NCI-H82 treated with DMSO at 0.1 percent for 48 hours (cell line): ENCODE data around the gene ZNF438.
"Not testable (repeated sequence)": the region's sequence is repeated elsewhere in the genome, so short reads cannot be mapped to it uniquely, and the experiment has no call there.

ENCODE experiments used
- DNase-seq: peaks from one replicate; lab custom pipeline; 2025; ENCODE audit not compliant: unreplicated experiment; lab: John Stamatoyannopoulos, UW

Gene ZNF438

GRCh38 chr10:30949218-30949617, 82.4 kb downstream of the ZNF438 start:
- DNase-seq = not testable (repeated sequence)

- DNase-seq = no peak
These were observed 87.7 kb downstream of the ZNF438 start for GRCh38 chr10:30944005-30944404.

GRCh38 chr10:30943451-30943850, 88.2 kb downstream of the ZNF438 start:
- no peak for DNase-seq

GRCh38 chr10:30940256-30940655, 91.4 kb downstream of the ZNF438 start:
- DNase-seq = no peak

GRCh38 chr10:30939643-30940251, 91.9 kb downstream of the ZNF438 start:
- no peak for DNase-seq

GRCh38 chr10:30935078-30935477, 96.6 kb downstream of the ZNF438 start:
- DNase-seq = no peak

GRCh38 chr10:30931094-30931493, 100.6 kb downstream of the ZNF438 start:
- no peak for DNase-seq

- DNase-seq = no peak
These were observed 101.7 kb downstream of the ZNF438 start for GRCh38 chr10:30929901-30930520.

- not testable (repeated sequence) for DNase-seq
These were observed 102.3 kb downstream of the ZNF438 start for GRCh38 chr10:30929311-30929729.

GRCh38 chr10:30928742-30929141, 102.9 kb downstream of the ZNF438 start:
- no peak for DNase-seq

GRCh38 chr10:30918651-30919050, 113.0 kb downstream of the ZNF438 start:
- no peak for DNase-seq

GRCh38 chr10:30917789-30918188, 113.9 kb downstream of the ZNF438 start:
- no peak for DNase-seq

GRCh38 chr10:30917067-30917466, 114.6 kb downstream of the ZNF438 start:
- no peak for DNase-seq

GRCh38 chr10:30915146-30915545, 116.5 kb downstream of the ZNF438 start:
- no peak for DNase-seq

- no peak for DNase-seq
These were observed 120.3 kb downstream of the ZNF438 start for GRCh38 chr10:30911303-30911863.

GRCh38 chr10:30903397-30904138, 128.1 kb downstream of the ZNF438 start:
- no peak for DNase-seq

- no peak for DNase-seq
These were observed 128.9 kb downstream of the ZNF438 start for GRCh38 chr10:30902621-30903396.

- DNase-seq = not testable (repeated sequence)
These were observed 130.2 kb downstream of the ZNF438 start for GRCh38 chr10:30901487-30901886.

GRCh38 chr10:30898964-30899363, 132.7 kb downstream of the ZNF438 start:
- no peak for DNase-seq

GRCh38 chr10:30897547-30897946, 134.1 kb downstream of the ZNF438 start:
- DNase-seq = no peak

GRCh38 chr10:30897048-30897447, 134.6 kb downstream of the ZNF438 start:
- no peak for DNase-seq
